ENCODE results near the gene ZFAND3. TPM values are rescaled to one million over a fixed set of nuclear protein-coding genes. Genes with fewer than 3 reads are reported as not detected.
"Not testable (repeated sequence)": the region's sequence is repeated elsewhere in the genome, so short reads cannot be mapped to it uniquely, and the experiment has no call there.

ZFAND3 gene
- polyA plus RNA-seq, 2 of the 4 experiments (the other 2 are of a cell fraction), result 12.0 to 50.0 TPM

GRCh38 chr6:37946057-37946456, 126.5 kb downstream of the ZFAND3 start (continued):
- no peak for TF ChIP-seq RARB (CRISPR knock-in tag; IDR thresholded peaks at IDR 0.05)
- no peak for TF ChIP-seq HES2 (IDR thresholded peaks at IDR 0.05)
- no peak for TF ChIP-seq NR3C1 (IDR thresholded peaks at IDR 0.05)
- TF ChIP-seq ZC3H11A (IDR thresholded peaks at IDR 0.05), result no peak

GRCh38 chr6:37947468-37947867, 127.9 kb downstream of the ZFAND3 start:
- FAIRE-seq, result no peak
- POLR2A ChIA-PET, result interaction anchor here (0.7 kb wide), 2 partner anchors 8 to 575 kb away, joined by 3 read pairs; no protein-coding TSS in a partner anchor
- ATAC-seq, result no peak

DNA sequence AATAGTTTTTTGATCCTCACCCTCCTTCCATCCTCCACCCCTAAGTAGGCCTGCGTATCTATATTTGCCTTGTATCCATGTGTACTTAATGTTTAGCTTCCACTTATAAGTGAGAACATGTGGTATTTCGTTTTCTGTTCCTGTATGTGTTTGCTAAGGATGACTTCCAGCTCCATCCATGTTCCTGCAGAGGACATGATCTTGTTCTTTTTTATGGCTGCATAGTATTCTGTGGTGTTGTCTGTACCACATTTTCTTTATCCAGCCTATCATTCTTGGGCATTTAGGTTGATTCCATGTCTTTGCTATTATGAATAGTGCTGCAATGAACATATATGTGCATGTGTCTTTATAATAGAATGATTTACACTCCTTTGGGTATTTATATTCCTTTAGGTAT, 129.1 kb downstream of the ZFAND3 start:
- FAIRE-seq; DNase-seq (ENCODE audit: low read depth in 1 of 2, low spot score in 1 of 2); H3K4me2 ChIP-seq; H3K4me3 ChIP-seq; H3K4me1 ChIP-seq; CTCF ChIA-PET; ATAC-seq; H3K9me3 ChIP-seq; POLR2A ChIA-PET; H3K27ac ChIP-seq: not testable (repeated sequence)
- 89% methylated on average over 2 of the region's 2 CpGs for WGBS (ENCODE audit: missing lambda C conversion rate)

More at GRCh38 chr6:37947468-37947867, 127.9 kb downstream of the ZFAND3 start:
- Histone ChIP-seq H3K4me1 (peaks cover 18% of the 10 kb centered on the region), H3K4me2 (no peak overlapping the region), H3K27ac (no peak overlapping the region), H3K9me3 (no peaks in the 10 kb centered on the region), H3K4me3 (no peak overlapping the region)
- TF ChIP-seq NPAS2 (CRISPR knock-in tag; IDR thresholded peaks at IDR 0.05; ENCODE audit: borderline replicate concordance) (no peak), PHF8 (IDR thresholded peaks at IDR 0.05; ENCODE audit: borderline replicate concordance, low read depth) (no peak), RAD21 (conservative IDR thresholded peaks at IDR 0.05 in 1 of 2, IDR thresholded peaks at IDR 0.05 in 1 of 2) (no peak)
- DNase-seq (ENCODE audit: low read depth in 1 of 2, low spot score in 1 of 2), result no peak
- CTCF ChIA-PET, result no interaction called here

DNA sequence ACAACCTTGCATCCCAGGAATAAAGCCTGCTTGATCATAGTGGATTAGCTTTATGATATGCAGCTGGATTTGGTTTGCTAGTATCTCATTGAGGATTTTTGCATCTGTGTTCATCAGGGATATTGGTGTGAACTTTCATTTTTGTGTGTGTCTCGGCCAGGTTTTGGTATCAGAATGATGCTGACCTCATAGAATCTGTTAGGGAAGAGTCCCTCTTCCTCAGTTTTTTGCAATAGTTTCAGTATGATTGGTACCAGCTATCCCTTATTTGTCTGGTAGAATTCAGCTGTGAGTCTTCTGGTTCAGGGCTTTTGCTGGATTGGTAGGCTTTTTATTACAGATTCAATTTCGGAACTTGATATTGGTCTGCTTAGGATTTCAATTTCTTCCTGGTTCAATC, 132.5 kb downstream of the ZFAND3 start:
- WGBS (ENCODE audit: missing lambda C conversion rate), result 93% methylated on average over 2 of the region's 2 CpGs
- Histone ChIP-seq H3K27ac (no peak overlapping the region), H3K4me1 (peaks cover 5% of the 10 kb centered on the region), H3K4me2 (no peak overlapping the region), H3K4me3 (no peak overlapping the region), H3K9me3 (no peaks in the 10 kb centered on the region)
- FAIRE-seq, result no peak
- ATAC-seq, result no peak
- no peak for TF ChIP-seq MYC (IDR thresholded peaks at IDR 0.05; ENCODE audit: borderline replicate concordance, low read length)
- TF ChIP-seq FOSL2 (IDR thresholded peaks at IDR 0.05), result no peak
- TF ChIP-seq FOSL2 (CRISPR knock-in tag; IDR thresholded peaks at IDR 0.05), result no peak
- no peak for TF ChIP-seq RFX5 (IDR thresholded peaks at IDR 0.05)
- no peak for TF ChIP-seq RNF2 (IDR thresholded peaks at IDR 0.05; ENCODE audit: borderline replicate concordance, low read depth)
- no peak for TF ChIP-seq BHLHE40 (IDR thresholded peaks at IDR 0.05; ENCODE audit: low read depth, low read length)
- TF ChIP-seq HOXB13 (CRISPR knock-in tag; IDR thresholded peaks at IDR 0.05; ENCODE audit: low read depth), result no peak
- no peak for TF ChIP-seq ZNF302 (CRISPR knock-in tag; IDR thresholded peaks at IDR 0.05)
- TF ChIP-seq MAZ (IDR thresholded peaks at IDR 0.05; ENCODE audit: borderline replicate concordance, low read depth, low read length), result no peak
- DNase-seq (ENCODE audit: low read depth in 1 of 2, low spot score in 1 of 2), result no peak
- POLR2A ChIA-PET, result no interaction called here
- CTCF ChIA-PET, result no interaction called here

GRCh38 chr6:37954791-37955190, 135.3 kb downstream of the ZFAND3 start:
- POLR2A ChIA-PET, result no interaction called here
- no peak for TF ChIP-seq NR3C1 (IDR thresholded peaks at IDR 0.05)
- TF ChIP-seq HEYL (CRISPR knock-in tag; IDR thresholded peaks at IDR 0.05), result no peak
- TF ChIP-seq RCOR1 (IDR thresholded peaks at IDR 0.05; ENCODE audit: low read depth, low read length), result no peak
- no peak for TF ChIP-seq ZSCAN20 (CRISPR knock-in tag; IDR thresholded peaks at IDR 0.05)
- TF ChIP-seq EHMT2 (IDR thresholded peaks at IDR 0.05; ENCODE audit: low read depth), result no peak
- no peak for TF ChIP-seq E2F6 (IDR thresholded peaks at IDR 0.05; ENCODE audit: borderline replicate concordance, low read depth)
- TF ChIP-seq CHD2 (IDR thresholded peaks at IDR 0.05; ENCODE audit: low read length, partially characterized antibody), result no peak
- no peak for TF ChIP-seq GATA3 (IDR thresholded peaks at IDR 0.05; ENCODE audit: borderline replicate concordance)
- TF ChIP-seq RARB (CRISPR knock-in tag; IDR thresholded peaks at IDR 0.05), result no peak
- no peak for TF ChIP-seq SMC3 (IDR thresholded peaks at IDR 0.05)
- no peak for TF ChIP-seq SREBF2 (IDR thresholded peaks at IDR 0.05)
- no peak for TF ChIP-seq ESRRA (IDR thresholded peaks at IDR 0.05; ENCODE audit: borderline replicate concordance, low read length)
- TF ChIP-seq, protein P1, sequence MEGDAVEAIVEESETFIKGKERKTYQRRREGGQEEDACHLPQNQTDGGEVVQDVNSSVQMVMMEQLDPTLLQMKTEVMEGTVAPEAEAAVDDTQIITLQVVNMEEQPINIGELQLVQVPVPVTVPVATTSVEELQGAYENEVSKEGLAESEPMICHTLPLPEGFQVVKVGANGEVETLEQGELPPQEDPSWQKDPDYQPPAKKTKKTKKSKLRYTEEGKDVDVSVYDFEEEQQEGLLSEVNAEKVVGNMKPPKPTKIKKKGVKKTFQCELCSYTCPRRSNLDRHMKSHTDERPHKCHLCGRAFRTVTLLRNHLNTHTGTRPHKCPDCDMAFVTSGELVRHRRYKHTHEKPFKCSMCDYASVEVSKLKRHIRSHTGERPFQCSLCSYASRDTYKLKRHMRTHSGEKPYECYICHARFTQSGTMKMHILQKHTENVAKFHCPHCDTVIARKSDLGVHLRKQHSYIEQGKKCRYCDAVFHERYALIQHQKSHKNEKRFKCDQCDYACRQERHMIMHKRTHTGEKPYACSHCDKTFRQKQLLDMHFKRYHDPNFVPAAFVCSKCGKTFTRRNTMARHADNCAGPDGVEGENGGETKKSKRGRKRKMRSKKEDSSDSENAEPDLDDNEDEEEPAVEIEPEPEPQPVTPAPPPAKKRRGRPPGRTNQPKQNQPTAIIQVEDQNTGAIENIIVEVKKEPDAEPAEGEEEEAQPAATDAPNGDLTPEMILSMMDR (IDR thresholded peaks at IDR 0.05), result no peak
- TF ChIP-seq FOSL2 (IDR thresholded peaks at IDR 0.05), result no peak
- no peak for TF ChIP-seq FOSL2 (CRISPR knock-in tag; IDR thresholded peaks at IDR 0.05)
- TF ChIP-seq NFE2L2 (conservative IDR thresholded peaks at IDR 0.05; ENCODE audit: low read length), result no peak
- no peak for TF ChIP-seq ZFP36 (IDR thresholded peaks at IDR 0.05; ENCODE audit: borderline replicate concordance, partially characterized antibody)

More at GRCh38 chr6:37954791-37955190, 135.3 kb downstream of the ZFAND3 start:
- Histone ChIP-seq H3K4me2 (no peak overlapping the region), H3K27ac (no peak overlapping the region), H3K4me3 (no peak overlapping the region), H3K9me3 (no peaks in the 10 kb centered on the region), H3K4me1 (no peaks in the 10 kb centered on the region)
- CTCF ChIA-PET, result no interaction called here
- DNase-seq (ENCODE audit: low read depth in 1 of 2, low spot score in 1 of 2), result no peak
- no peak for FAIRE-seq
- no peak for ATAC-seq

Data from A549 (cell line).